GM12873 (cell line): Measurements from ENCODE around the gene FBXL16.
A peak's percentile ranks its signal among the peaks of the same experiment; 100 is the strongest.

ENCODE experiments used
- CTCF ChIP-seq: IDR thresholded peaks from 2 replicates; pipeline ENCODE4 v1.5.1; 2012; ENCODE audit warnings: low read depth, mild to moderate bottlenecking, moderate library complexity, low read length, control low read depth; ENCODE audit not compliant: insufficient read depth; ENCODE audit errors: missing control alignments

Gene FBXL16

GRCh38 chr16:724188-725040 is 18.8 kb upstream of the FBXL16 start:
- TF ChIP-seq CTCF: no peak

GRCh38 chr16:723695-724094 is 18.1 kb upstream of the FBXL16 start:
- TF ChIP-seq CTCF: no peak

GRCh38 chr16:722835-723633 is 17.4 kb upstream of the FBXL16 start:
- no peak for TF ChIP-seq CTCF

- no peak for TF ChIP-seq CTCF
Measured at GRCh38 chr16:721765-722540, 16.4 kb upstream of the FBXL16 start.

- no peak for TF ChIP-seq CTCF
Measured at GRCh38 chr16:720990-721764, 15.6 kb upstream of the FBXL16 start, which contains the start of gene ANTKMT. TSS of gene ANTKMT (plus strand) at chr16:721146. CDS start at chr16:721275, 129 bp downstream.

- TF ChIP-seq CTCF: peak; percentile 45
Measured at GRCh38 chr16:720447-720989, 14.9 kb upstream of the FBXL16 start.
